H7 (cell line): ENCODE data around the gene LIMS4. TPM values are rescaled to one million over a fixed set of nuclear protein-coding genes. Genes with fewer than 3 reads are reported as not detected.
"Not testable (repeated sequence)": the region's sequence is repeated elsewhere in the genome, so short reads cannot be mapped to it uniquely, and the experiment has no call there.

Experiments used
- DNase-seq: peaks from one replicate; pipeline ENCODE4 v3.0.0; 2012
- H3K27me3 ChIP-seq: 2 replicates; pipeline ENCODE4 v1.6.0; 2011; ENCODE audit warnings: mild to moderate bottlenecking, low read length; ENCODE audit not compliant: control insufficient read depth, insufficient read depth
- H3K36me3 ChIP-seq: replicated peaks from 2 replicates; pipeline ENCODE4 v1.5.1; 2011; ENCODE audit warnings: low read length; ENCODE audit not compliant: control insufficient read depth, insufficient read depth
- H3K4me3 ChIP-seq: 2 replicates; pipeline ENCODE4 v1.5.1; 2011; ENCODE audit warnings: low read depth, mild to moderate bottlenecking, control low read depth, low read length, moderate library complexity; ENCODE audit not compliant: insufficient read depth
- total RNA-seq: library from RNA; depleted of rRNA; stranded (reverse); fragments of >200 nt; shearing (Covaris generic); gene quantifications from 2 replicates; pipeline ENCODE4 v1.2.3, GENCODE V29; 2014

Gene LIMS4
- total RNA-seq, 1 experiment from 2014 or later = 0.07 TPM

- H3K4me3 ChIP-seq, H3K27me3 ChIP-seq, H3K36me3 ChIP-seq, DNase-seq: not testable (repeated sequence)
These were observed 7.3 kb downstream of the LIMS4 start for GRCh38 chr2:110465312-110465711.

GRCh38 chr2:110462458-110462857, 10.2 kb downstream of the LIMS4 start:
- not testable (repeated sequence) for DNase-seq, H3K27me3 ChIP-seq, H3K4me3 ChIP-seq, H3K36me3 ChIP-seq

- not testable (repeated sequence) for H3K27me3 ChIP-seq, H3K4me3 ChIP-seq, H3K36me3 ChIP-seq
These were observed 12.3 kb downstream of the LIMS4 start for GRCh38 chr2:110460318-110460717.

GRCh38 chr2:110457214-110457590, 15.4 kb downstream of the LIMS4 start:
- not testable (repeated sequence) for H3K36me3 ChIP-seq, DNase-seq, H3K4me3 ChIP-seq, H3K27me3 ChIP-seq

More at GRCh38 chr2:110460318-110460717, 12.3 kb downstream of the LIMS4 start:
- not testable (repeated sequence) for DNase-seq

GRCh38 chr2:110456291-110457213, 16.1 kb downstream of the LIMS4 start:
- not testable (repeated sequence) for H3K36me3 ChIP-seq, H3K27me3 ChIP-seq, DNase-seq, H3K4me3 ChIP-seq

- H3K4me3 ChIP-seq, DNase-seq, H3K27me3 ChIP-seq, H3K36me3 ChIP-seq: not testable (repeated sequence)
These were observed 17.4 kb downstream of the LIMS4 start for GRCh38 chr2:110455080-110455670.

GRCh38 chr2:110450951-110451350, 21.7 kb downstream of the LIMS4 start:
- not testable (repeated sequence) for DNase-seq, H3K27me3 ChIP-seq, H3K36me3 ChIP-seq, H3K4me3 ChIP-seq

GRCh38 chr2:110449127-110449947, 23.3 kb downstream of the LIMS4 start:
- DNase-seq, H3K4me3 ChIP-seq, H3K36me3 ChIP-seq, H3K27me3 ChIP-seq: not testable (repeated sequence)

- not testable (repeated sequence) for H3K4me3 ChIP-seq, H3K27me3 ChIP-seq, H3K36me3 ChIP-seq, DNase-seq
These were observed 26.0 kb downstream of the LIMS4 start for GRCh38 chr2:110446644-110447043.

- not testable (repeated sequence) for H3K4me3 ChIP-seq, H3K27me3 ChIP-seq, DNase-seq, H3K36me3 ChIP-seq
These were observed 29.2 kb downstream of the LIMS4 start for GRCh38 chr2:110443305-110444005.

- DNase-seq, H3K27me3 ChIP-seq, H3K4me3 ChIP-seq, H3K36me3 ChIP-seq: not testable (repeated sequence)
These were observed 30.7 kb downstream of the LIMS4 start for GRCh38 chr2:110441905-110442304.

GRCh38 chr2:110434565-110434964, 38.1 kb downstream of the LIMS4 start:
- H3K36me3 ChIP-seq, H3K4me3 ChIP-seq, H3K27me3 ChIP-seq, DNase-seq: not testable (repeated sequence)

GRCh38 chr2:110425725-110426124, 46.9 kb downstream of the LIMS4 start:
- not testable (repeated sequence) for DNase-seq, H3K36me3 ChIP-seq, H3K27me3 ChIP-seq, H3K4me3 ChIP-seq

GRCh38 chr2:110424421-110424820, 48.2 kb downstream of the LIMS4 start:
- H3K4me3 ChIP-seq, H3K36me3 ChIP-seq, DNase-seq, H3K27me3 ChIP-seq: not testable (repeated sequence)
